Stomach smooth muscle (tissue), 2 donors: ENCODE results near the gene TMEM170B.

ENCODE experiments used
- H3K27ac ChIP-seq: one replicate; pipeline ENCODE4 v1.7.0; 2013; ENCODE audit warnings: mild to moderate bottlenecking, low read length, inconsistent platforms
- H3K27me3 ChIP-seq, 2 donors: one replicate each; pipeline ENCODE4 v1.7.0; 2013; ENCODE audit warnings: low read length in 2 of 2; ENCODE audit not compliant: insufficient read depth in 2 of 2, control insufficient read depth in 1 of 2
- H3K36me3 ChIP-seq, 2 donors: one replicate each; pipeline ENCODE4 v1.7.0; 2013; ENCODE audit warnings: low read length in 2 of 2; ENCODE audit not compliant: control insufficient read depth in 2 of 2, insufficient read depth in 2 of 2
- H3K4me1 ChIP-seq: one replicate; pipeline ENCODE4 v1.7.0; 2013; ENCODE audit warnings: low read length; ENCODE audit not compliant: control insufficient read depth, insufficient read depth
- H3K4me3 ChIP-seq, 2 donors: one replicate each; pipeline ENCODE4 v1.7.0; 2013; ENCODE audit warnings: low read length in 2 of 2
- H3K9ac ChIP-seq, 2 donors: one replicate each; pipeline ENCODE4 v1.7.0; 2013; ENCODE audit warnings: low read length in 2 of 2, mild to moderate bottlenecking in 1 of 2
- H3K9me3 ChIP-seq, 2 donors: one replicate each; pipeline ENCODE4 v1.7.0; 2013; ENCODE audit warnings: low read length in 2 of 2; ENCODE audit not compliant: control insufficient read depth in 2 of 2
- donor health status: healthy.
- donor health status: Pancreatic carcinoma.

TMEM170B gene

GRCh38 chr6:11605507-11605905, 68.0 kb downstream of the TMEM170B start:
- H3K9ac ChIP-seq: no peak overlapping the region
- no peaks in the 10 kb centered on the region for H3K36me3 ChIP-seq
- no peaks in the 10 kb centered on the region for H3K9me3 ChIP-seq
- H3K4me1 ChIP-seq: peaks cover 36% of the 10 kb centered on the region
- no peaks in the 10 kb centered on the region for H3K27me3 ChIP-seq
- peak overlapping the region in 1 of 2 donors; percentile 28 for H3K4me3 ChIP-seq
- no peak overlapping the region for H3K27ac ChIP-seq

GRCh38 chr6:11606332-11606731, 68.8 kb downstream of the TMEM170B start:
- peaks cover 36% of the 10 kb centered on the region for H3K4me1 ChIP-seq
- H3K4me3 ChIP-seq: peak overlapping the region; percentile 21 to 44
- no peaks in the 10 kb centered on the region for H3K27me3 ChIP-seq
- H3K9me3 ChIP-seq: no peaks in the 10 kb centered on the region
- no peaks in the 10 kb centered on the region for H3K36me3 ChIP-seq
- H3K27ac ChIP-seq: peak overlapping the region; percentile 81
- H3K9ac ChIP-seq: peak overlapping the region in 1 of 2 donors; percentile 17

GRCh38 chr6:11607383-11607782, 69.8 kb downstream of the TMEM170B start:
- H3K36me3 ChIP-seq: no peaks in the 10 kb centered on the region
- no peaks in the 10 kb centered on the region for H3K9me3 ChIP-seq
- peak overlapping the region; percentile 3 to 29 for H3K9ac ChIP-seq
- H3K4me3 ChIP-seq: peak overlapping the region; percentile 21 to 47
- peak overlapping the region; percentile 81 for H3K27ac ChIP-seq
- H3K4me1 ChIP-seq: peaks cover 36% of the 10 kb centered on the region
- H3K27me3 ChIP-seq: no peaks in the 10 kb centered on the region

DNA sequence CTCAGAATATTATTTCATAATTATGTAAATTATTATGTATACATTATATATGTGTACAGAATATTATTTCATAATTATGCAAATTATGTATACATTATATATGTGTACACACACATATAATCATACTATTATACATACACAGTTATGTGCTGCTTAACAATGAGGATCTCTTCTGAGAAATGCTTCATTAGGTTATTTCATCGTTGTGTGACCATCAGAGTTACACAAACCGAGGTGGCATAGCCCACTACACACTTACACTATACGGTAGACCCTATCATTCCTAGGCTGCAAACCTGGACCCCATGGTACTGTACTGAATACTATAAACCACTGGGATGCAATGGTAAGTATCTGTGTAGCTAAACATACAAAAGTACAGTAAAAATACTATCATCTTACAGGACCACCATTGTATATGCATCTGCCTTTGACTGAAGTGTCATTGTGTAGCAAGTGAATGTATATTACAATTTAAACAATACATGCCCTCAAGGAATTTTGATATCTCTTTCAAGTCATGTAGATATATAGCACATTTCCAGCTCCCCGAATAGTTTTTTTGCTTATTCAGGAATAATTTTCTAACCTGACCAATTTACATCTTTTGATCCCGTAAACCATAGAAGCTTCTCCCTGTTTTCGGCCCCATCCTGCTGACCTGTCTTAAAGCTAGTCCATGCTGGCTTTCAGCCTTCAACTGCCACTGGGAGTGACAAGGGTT, 71.2 kb downstream of the TMEM170B start:
- H3K4me1 ChIP-seq: peaks cover 36% of the 10 kb centered on the region
- H3K4me3 ChIP-seq: no peak overlapping the region
- no peaks in the 10 kb centered on the region for H3K9me3 ChIP-seq
- no peaks in the 10 kb centered on the region for H3K36me3 ChIP-seq
- H3K9ac ChIP-seq: no peak overlapping the region
- no peaks in the 10 kb centered on the region for H3K27me3 ChIP-seq
- H3K27ac ChIP-seq: peak overlapping the region; percentile 58

- peak overlapping the region; percentile 58 for H3K27ac ChIP-seq
- H3K9me3 ChIP-seq: no peaks in the 10 kb centered on the region
- H3K36me3 ChIP-seq: no peaks in the 10 kb centered on the region
- no peak overlapping the region for H3K4me3 ChIP-seq
- H3K4me1 ChIP-seq: peaks cover 36% of the 10 kb centered on the region
- no peaks in the 10 kb centered on the region for H3K27me3 ChIP-seq
- H3K9ac ChIP-seq: no peak overlapping the region
Observed at GRCh38 chr6:11609324-11610071, 71.9 kb downstream of the TMEM170B start.

DNA sequence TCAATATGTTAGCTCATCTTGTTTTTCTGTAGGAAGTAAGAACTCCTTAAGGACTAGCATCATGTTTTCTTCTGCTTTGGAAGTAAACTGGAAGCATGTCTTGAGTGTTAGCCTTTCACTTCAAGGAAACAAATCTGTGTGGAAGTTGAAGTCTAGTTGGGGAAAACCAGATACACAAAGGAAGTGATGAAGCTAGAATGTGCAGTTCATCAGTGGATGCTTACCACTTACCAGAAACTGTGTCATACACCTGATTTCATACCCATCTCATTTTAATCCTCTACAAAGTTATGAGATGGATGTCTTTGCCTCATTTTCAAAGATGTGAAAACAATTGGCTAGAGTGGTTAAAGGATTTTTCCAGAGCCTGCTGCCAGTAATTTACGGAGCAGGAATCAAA, 75.8 kb downstream of the TMEM170B start:
- H3K9me3 ChIP-seq: no peaks in the 10 kb centered on the region

GRCh38 chr6:11613858-11614257, 76.3 kb downstream of the TMEM170B start:
- H3K4me1 ChIP-seq: peaks cover 14% of the 10 kb centered on the region
- no peak overlapping the region for H3K9ac ChIP-seq
- H3K27me3 ChIP-seq: no peaks in the 10 kb centered on the region
- no peak overlapping the region for H3K4me3 ChIP-seq
- H3K36me3 ChIP-seq: no peaks in the 10 kb centered on the region
- H3K27ac ChIP-seq: no peak overlapping the region
- H3K9me3 ChIP-seq: no peaks in the 10 kb centered on the region

More for the DNA sequence above, 75.8 kb downstream of the TMEM170B start:
- peaks cover 15% of the 10 kb centered on the region for H3K4me1 ChIP-seq
- no peaks in the 10 kb centered on the region for H3K27me3 ChIP-seq
- H3K4me3 ChIP-seq: no peak overlapping the region
- no peaks in the 10 kb centered on the region for H3K36me3 ChIP-seq
- no peak overlapping the region for H3K27ac ChIP-seq
- H3K9ac ChIP-seq: no peak overlapping the region

GRCh38 chr6:11614534-11615213, 77.1 kb downstream of the TMEM170B start:
- no peaks in the 10 kb centered on the region for H3K9me3 ChIP-seq
- no peaks in the 10 kb centered on the region for H3K36me3 ChIP-seq
- H3K4me3 ChIP-seq: no peak overlapping the region
- no peak overlapping the region for H3K9ac ChIP-seq
- H3K4me1 ChIP-seq: peaks cover 7% of the 10 kb centered on the region
- no peaks in the 10 kb centered on the region for H3K27me3 ChIP-seq
- no peak overlapping the region for H3K27ac ChIP-seq

DNA sequence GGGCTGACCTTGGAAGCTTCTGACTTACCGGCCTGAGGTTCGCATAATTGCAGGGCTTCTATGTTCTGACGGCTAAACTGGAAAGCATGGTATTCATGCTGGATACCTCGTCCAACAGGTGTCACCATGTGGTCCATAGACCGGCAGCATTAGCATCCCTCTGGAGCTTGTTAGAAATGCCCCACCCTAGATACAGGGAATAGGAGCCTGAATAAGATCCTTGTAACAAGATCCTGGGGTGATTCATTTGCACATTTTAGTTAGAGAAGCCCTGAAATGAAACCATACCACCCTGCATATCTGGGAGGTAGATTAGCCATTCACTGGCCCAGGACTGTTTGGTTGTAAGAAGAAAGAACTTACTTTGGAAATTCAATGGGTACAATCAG, 77.7 kb downstream of the TMEM170B start:
- Histone ChIP-seq H3K9ac (no peak overlapping the region), H3K36me3 (no peaks in the 10 kb centered on the region), H3K9me3 (no peaks in the 10 kb centered on the region), H3K27ac (no peak overlapping the region), H3K4me3 (no peak overlapping the region), H3K4me1 (peaks cover 4% of the 10 kb centered on the region), H3K27me3 (no peaks in the 10 kb centered on the region)

DNA sequence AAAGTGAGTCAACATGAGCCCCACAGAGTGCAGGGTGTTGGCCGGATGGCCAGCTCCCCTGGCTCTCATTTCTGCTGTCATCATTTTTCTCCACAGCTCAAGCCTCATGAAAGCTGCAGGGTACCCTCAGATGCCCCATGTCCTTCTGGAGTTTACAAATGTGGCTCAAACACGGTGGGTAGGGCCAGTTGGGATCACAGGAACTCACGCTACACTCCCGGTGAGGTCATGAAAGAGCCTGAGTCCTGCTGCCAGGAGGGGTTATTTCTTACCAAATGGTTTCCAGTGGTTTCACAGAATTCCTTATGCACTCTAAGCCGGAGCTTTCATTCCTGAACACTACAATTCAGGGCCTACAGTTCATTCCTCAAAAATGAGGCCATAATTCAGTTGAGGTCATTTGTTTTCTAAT, 78.7 kb downstream of the TMEM170B start:
- Histone ChIP-seq H3K27me3 (no peaks in the 10 kb centered on the region), H3K9me3 (no peaks in the 10 kb centered on the region), H3K4me1 (peaks cover 4% of the 10 kb centered on the region), H3K36me3 (no peaks in the 10 kb centered on the region), H3K4me3 (no peak overlapping the region), H3K9ac (no peak overlapping the region), H3K27ac (no peak overlapping the region)
